Muscle of leg (tissue), 11 donors: ENCODE measurements around the gene FLNB. TPM values are rescaled to one million over a fixed set of nuclear protein-coding genes. Genes with fewer than 3 reads are reported as not detected.

Experiments used
- DNase-seq: peaks from one replicate; pipeline ENCODE4 v3.0.0; 2013
- H3K27ac ChIP-seq: one replicate; pipeline ENCODE4 v1.5.1; 2013; ENCODE audit warnings: mild to moderate bottlenecking, low read length, control low read depth
- H3K27me3 ChIP-seq: one replicate; pipeline ENCODE4 v1.6.1; 2013; ENCODE audit warnings: low read length; ENCODE audit not compliant: control insufficient read depth, insufficient read depth
- H3K36me3 ChIP-seq: one replicate; pipeline ENCODE4 v1.6.1; 2013; ENCODE audit warnings: low read length; ENCODE audit not compliant: control insufficient read depth, insufficient read depth
- H3K4me1 ChIP-seq: one replicate; pipeline ENCODE4 v1.6.1; 2013; ENCODE audit warnings: low read length; ENCODE audit not compliant: control insufficient read depth, insufficient read depth
- H3K4me3 ChIP-seq: one replicate; pipeline ENCODE4 v1.5.1; 2013; ENCODE audit warnings: low read length, control low read depth
- H3K9me3 ChIP-seq: replicated peaks from 2 replicates; pipeline ENCODE4 v1.6.1; 2013; ENCODE audit warnings: low read depth, low read length; ENCODE audit not compliant: control insufficient read depth
- WGBS: methylation state at CpG from one replicate; pipeline ENCODE4 v1.1.5; 2013; ENCODE audit warnings: missing lambda C conversion rate; ENCODE audit not compliant: insufficient coverage; 5-methylcytosine and 5-hydroxymethylcytosine counted together
- polyA plus RNA-seq, 8 donors: library from polyadenylated mRNA; unstranded; fragments of 120-200 nt; gene quantifications; one replicate each; pipeline versions ENCODE4 v1.2.1 to v1.2.3, GENCODE V29; 2013; ENCODE audit warnings: inconsistent platforms in 1 of 8, low replicate concordance in 1 of 8; ENCODE audit not compliant: insufficient read length in 8 of 8, insufficient read depth in 1 of 8
- total RNA-seq: library from RNA; stranded (reverse); fragments of 120-200 nt; gene quantifications from one replicate; pipeline ENCODE4 v1.2.4, GENCODE V29; 2013

The FLNB gene
- total and polyA plus RNA-seq, 9 donors, result 44.4 to 87.1 (median 65.2) TPM

- H3K4me1 ChIP-seq, result peaks cover 30% of the 10 kb centered on the region
- peaks cover 22% of the 10 kb centered on the region for H3K36me3 ChIP-seq
- no peak overlapping the region for H3K4me3 ChIP-seq
- DNase-seq, result no peak
- H3K27ac ChIP-seq, result no peak overlapping the region
- H3K27me3 ChIP-seq, result no peaks in the 10 kb centered on the region
- H3K9me3 ChIP-seq, result no peaks in the 10 kb centered on the region
- 83% methylated on average over 6 of the region's 9 CpGs for WGBS
Measured at GRCh38 chr3:58169371-58169770, 161.1 kb downstream of the FLNB start.

- 69% methylated on average over 6 of the region's 11 CpGs for WGBS
Measured at GRCh38 chr3:58170376-58170775, 162.2 kb downstream of the FLNB start.

GRCh38 chr3:58171126-58171525 lies 162.9 kb downstream of the FLNB start:
- Histone ChIP-seq H3K36me3 (peaks cover 22% of the 10 kb centered on the region), H3K9me3 (no peaks in the 10 kb centered on the region), H3K27ac (no peak overlapping the region), H3K4me1 (peaks cover 19% of the 10 kb centered on the region), H3K4me3 (no peak overlapping the region), H3K27me3 (no peaks in the 10 kb centered on the region)
- 85% methylated on average over 9 of the region's 9 CpGs for WGBS
- DNase-seq, result no peak

More at GRCh38 chr3:58170376-58170775, 162.2 kb downstream of the FLNB start:
- peaks cover 22% of the 10 kb centered on the region for H3K36me3 ChIP-seq
- H3K27me3 ChIP-seq, result no peaks in the 10 kb centered on the region
- no peak for DNase-seq
- no peaks in the 10 kb centered on the region for H3K9me3 ChIP-seq
- H3K27ac ChIP-seq, result no peak overlapping the region
- no peak overlapping the region for H3K4me3 ChIP-seq
- H3K4me1 ChIP-seq, result peaks cover 23% of the 10 kb centered on the region

- Histone ChIP-seq H3K27ac (no peak overlapping the region), H3K4me1 (peaks cover 17% of the 10 kb centered on the region)
- WGBS, result 53% methylated on average over 14 of the region's 14 CpGs
Measured at GRCh38 chr3:58173029-58173668, 164.9 kb downstream of the FLNB start.

GRCh38 chr3:58173669-58174398 lies 165.6 kb downstream of the FLNB start:
- 38% methylated on average over 10 of the region's 12 CpGs for WGBS
- H3K27me3 ChIP-seq, result peaks cover 3% of the 10 kb centered on the region
- H3K27ac ChIP-seq, result no peak overlapping the region
- peaks cover 17% of the 10 kb centered on the region for H3K36me3 ChIP-seq
- peaks cover 17% of the 10 kb centered on the region for H3K4me1 ChIP-seq
- H3K4me3 ChIP-seq, result no peak overlapping the region
- no peaks in the 10 kb centered on the region for H3K9me3 ChIP-seq
- no peak for DNase-seq

More at GRCh38 chr3:58173029-58173668, 164.9 kb downstream of the FLNB start:
- no peaks in the 10 kb centered on the region for H3K9me3 ChIP-seq
- no peak for DNase-seq
- no peak overlapping the region for H3K4me3 ChIP-seq
- H3K27me3 ChIP-seq, result no peaks in the 10 kb centered on the region
- H3K36me3 ChIP-seq, result peaks cover 17% of the 10 kb centered on the region

- H3K27me3 ChIP-seq, result peaks cover 3% of the 10 kb centered on the region
- H3K36me3 ChIP-seq, result peaks cover 10% of the 10 kb centered on the region
- no peak for DNase-seq
- H3K9me3 ChIP-seq, result no peaks in the 10 kb centered on the region
- H3K4me1 ChIP-seq, result peaks cover 17% of the 10 kb centered on the region
- no peak overlapping the region for H3K27ac ChIP-seq
- no CpG with 5 or more reads among the region's 3 CpGs for WGBS
- no peak overlapping the region for H3K4me3 ChIP-seq
Measured at GRCh38 chr3:58175187-58175436, 166.9 kb downstream of the FLNB start.

- H3K9me3 ChIP-seq, result no peaks in the 10 kb centered on the region
- H3K27ac ChIP-seq, result no peak overlapping the region
- H3K36me3 ChIP-seq, result peaks cover 7% of the 10 kb centered on the region
- peaks cover 17% of the 10 kb centered on the region for H3K4me1 ChIP-seq
- H3K4me3 ChIP-seq, result no peak overlapping the region
- no peak for DNase-seq
- WGBS, result 67% methylated on average over 5 of the region's 18 CpGs
- peaks cover 3% of the 10 kb centered on the region for H3K27me3 ChIP-seq
Measured at GRCh38 chr3:58175437-58176184, 167.4 kb downstream of the FLNB start.

- Histone ChIP-seq H3K36me3 (peaks cover 2% of the 10 kb centered on the region), H3K9me3 (no peaks in the 10 kb centered on the region), H3K27ac (no peak overlapping the region), H3K4me3 (no peak overlapping the region), H3K27me3 (peaks cover 3% of the 10 kb centered on the region), H3K4me1 (peaks cover 17% of the 10 kb centered on the region)
- no peak for DNase-seq
- 87% methylated on average over 2 of the region's 3 CpGs for WGBS
Measured at GRCh38 chr3:58176185-58176530, 167.9 kb downstream of the FLNB start.

GRCh38 chr3:58176827-58177489 lies 168.7 kb downstream of the FLNB start:
- Histone ChIP-seq H3K4me1 (peaks cover 17% of the 10 kb centered on the region), H3K4me3 (no peak overlapping the region), H3K27ac (no peak overlapping the region), H3K36me3 (no peaks in the 10 kb centered on the region), H3K9me3 (no peaks in the 10 kb centered on the region), H3K27me3 (peaks cover 3% of the 10 kb centered on the region)
- no CpG with 5 or more reads among the region's 10 CpGs for WGBS
- no peak for DNase-seq
